Heart left ventricle (tissue), 16 donors: ENCODE results near the gene ANKRD28. TPM values are rescaled to one million over a fixed set of nuclear protein-coding genes. Genes with fewer than 3 reads are reported as not detected.
A peak's percentile ranks its signal among the peaks of the same experiment; 100 is the strongest.

Experiments used
- ATAC-seq, 4 donors: fragments of 200-7000 bp; cut with Tn5 transposase; one replicate each; pipeline ENCODE4 v1.9.1; 2020 to 2022; ENCODE audit warnings: moderate library complexity in 4 of 4, mild to moderate bottlenecking in 3 of 4, moderate number of reproducible peaks in 1 of 4
- DNase-seq, 5 donors: peaks; one replicate each; pipeline ENCODE4 v3.0.0-alpha.2; 2020
- H3K27ac ChIP-seq, 12 donors: fragments of 200-600 bp; sonication (generic) in 4 of 12; one replicate each; pipeline versions ENCODE4 v1.5.0 to v1.8.0; 2016 to 2022; ENCODE audit warnings: mild to moderate bottlenecking in 2 of 12
- H3K27me3 ChIP-seq, 9 donors: fragments of 200-600 bp; sonication (generic) in 2 of 9; one replicate each; pipeline versions ENCODE4 v1.5.1 to v1.8.0; 2016 to 2022; ENCODE audit warnings: mild to moderate bottlenecking in 3 of 9
- H3K36me3 ChIP-seq, 9 donors: fragments of 200-600 bp; sonication (generic) in 2 of 9; one replicate each; pipeline versions ENCODE4 v1.5.0 to v1.8.0; 2018 to 2022; ENCODE audit warnings: mild to moderate bottlenecking in 2 of 9
- H3K4me1 ChIP-seq, 12 donors: fragments of 200-600 bp; sonication (generic) in 4 of 12; one replicate each; pipeline versions ENCODE4 v1.5.0 to v1.8.0; 2016 to 2022; ENCODE audit warnings: mild to moderate bottlenecking in 3 of 12
- H3K4me3 ChIP-seq, 12 donors: fragments of 200-600 bp; sonication (generic) in 4 of 12; one replicate each; pipeline versions ENCODE4 v1.5.0 to v1.8.0; 2017 to 2022; ENCODE audit warnings: mild to moderate bottlenecking in 9 of 12, moderate library complexity in 4 of 12
- H3K9me3 ChIP-seq, 12 donors: fragments of 200-600 bp; sonication (generic) in 4 of 12; one replicate each; pipeline versions ENCODE4 v1.5.0 to v1.8.0; 2016 to 2022; ENCODE audit warnings: mild to moderate bottlenecking in 1 of 12
- CTCF ChIP-seq, 12 donors: fragments of 200-600 bp; sonication (generic) in 4 of 12; IDR thresholded peaks; one replicate each; pipeline versions ENCODE4 v1.5.0 to v1.8.0; 2018 to 2022; ENCODE audit warnings: antibody characterized with exemption in 12 of 12, mild to moderate bottlenecking in 5 of 12
- POLR2A ChIP-seq, 2 donors: fragments of 450-650 bp; IDR thresholded peaks; one replicate each; pipeline ENCODE4 v1.6.1; 2017; ENCODE audit warnings: antibody characterized with exemption in 2 of 2, mild to moderate bottlenecking in 2 of 2, moderate library complexity in 2 of 2
- WGBS, 4 donors: extraction: QIAGEN DNeasy Blood & Tissue Kit in 2 of 4; methylation state at CpG; one replicate each; pipeline versions ENCODE4 v1.1.5 to v1.1.7; 2013 to 2018; 5-methylcytosine and 5-hydroxymethylcytosine counted together
- intact Hi-C, 10 donors: fragments of 100-400 bp; cut with DNase I; formaldehyde crosslinking; loops; one replicate each; pipeline versions ENCODE4 v1.11.1 to v1.14.2; 2022
- polyA plus RNA-seq, 2 donors: library from polyadenylated mRNA; stranded (reverse); fragments of 200-250 nt; gene quantifications; one replicate each; pipeline ENCODE4 v1.2.3, GENCODE V29; 2013
- total RNA-seq, 9 donors: library from RNA; depleted of rRNA in 2 of 9; stranded (reverse); fragments of >200 nt in 2 of 9; fragmentation: NEBNext Ultra II Directional in 3 of 9; extraction: Animal tissue kit (Norgen Biotek cat#: 25700) in 3 of 9; gene quantifications; one replicate each; pipeline versions ENCODE4 v1.1.0 to v1.2.4, GENCODE V29; 2016 to 2023
- donor health status: ischemic (EF 13 %, LVEDD 7.1; RV severe dilation, severe dysfunction).
- donor health status: healthy with polysubstance abuse.
- donor health status: DM: no; HTN: yes; CAD: no.
- donor health status: DM: no; HTN: no; CAD: no.
- donor health status: ischemic (EF 25% LVEDD 6.9; RV normal size, moderate dysfunction).
- donor health status: ischemic (EF 25% LVEDD 5.7; RV mildly dilated, moderate dysfunction).
- donor health status: healthy.
- donor health status: DM: yes; HTN: yes; CAD: no.
- donor health status: ischemic (EF 35%, LVEDD 5.7; RV mildly dilated, moderate dysfunction).
- donor health status: nonischemic (EF 11% LVEDD 7.7; RV severe dilation, severe dysfunction).
- donor health status: DM: yes; HTN: yes; CAD: no.
- donor health status: PGD.
- donor health status: ischemic (EF 29% LVEDD 5.4; RV normal size, mild dysfunction).
- donor health status: nonischemic (EF 23%, LVEDD 6.1; RV moderate dilation, normal function).

The ANKRD28 gene
- total and polyA plus RNA-seq, 11 donors = 4.9 to 32.1 (median 24.3) TPM

- no peak for DNase-seq
- Histone ChIP-seq H3K9me3 (peaks cover 0 to 7% (median 0%) of the 10 kb centered on the region in 12 donors), H3K27me3 (no peaks in the 10 kb centered on the region), H3K4me1 (peaks cover 0 to 12% (median 0%) of the 10 kb centered on the region in 12 donors), H3K4me3 (no peak overlapping the region), H3K36me3 (no peaks in the 10 kb centered on the region), H3K27ac (no peak overlapping the region)
- 96 to 100% (median 99%) methylated on average over 1 of the region's 1 CpG for WGBS, 4 donors
- no peak for ATAC-seq
- TF ChIP-seq POLR2A (IDR thresholded peaks at IDR 0.05) = no peak
- no peak for TF ChIP-seq CTCF (IDR thresholded peaks at IDR 0.05)
- intact Hi-C loops = no loop called here
Observed at GRCh38 chr3:15787941-15788340, 9.8 kb downstream of the ANKRD28 start.

GRCh38 chr3:15787526-15787925 is 10.3 kb downstream of the ANKRD28 start:
- Histone ChIP-seq H3K27me3 (no peaks in the 10 kb centered on the region), H3K4me1 (peaks cover 0 to 12% (median under 1%) of the 10 kb centered on the region in 12 donors), H3K4me3 (no peak overlapping the region), H3K27ac (peak overlapping the region in 1 of 12 donors; percentile 14), H3K36me3 (no peaks in the 10 kb centered on the region), H3K9me3 (peaks cover 0 to 7% (median 0%) of the 10 kb centered on the region in 12 donors)
- WGBS, 4 donors = 96 to 100% (median 99%) methylated on average over 1 of the region's 1 CpG
- DNase-seq (no peak), ATAC-seq (no peak)
- intact Hi-C loops = no loop called here
- no peak for TF ChIP-seq POLR2A (IDR thresholded peaks at IDR 0.05)
- TF ChIP-seq CTCF (IDR thresholded peaks at IDR 0.05) = no peak

GRCh38 chr3:15783361-15783969 is 14.3 kb downstream of the ANKRD28 start:
- no peaks in the 10 kb centered on the region for H3K36me3 ChIP-seq
- DNase-seq = no peak
- H3K4me3 ChIP-seq = peak overlapping the region in 1 of 12 donors; percentile 23
- intact Hi-C loops = no loop called here
- no peaks in the 10 kb centered on the region for H3K9me3 ChIP-seq
- ATAC-seq = no peak
- WGBS, 4 donors = 81 to 86% (median 83%) methylated on average over 4 of the region's 4 CpGs
- H3K27me3 ChIP-seq = no peaks in the 10 kb centered on the region
- peaks cover 0 to 16% (median 8%) of the 10 kb centered on the region in 12 donors for H3K4me1 ChIP-seq
- H3K27ac ChIP-seq = no peak overlapping the region
- TF ChIP-seq POLR2A (IDR thresholded peaks at IDR 0.05) (no peak), CTCF (IDR thresholded peaks at IDR 0.05) (no peak)

GRCh38 chr3:15782429-15782828 is 15.3 kb downstream of the ANKRD28 start:
- no peaks in the 10 kb centered on the region for H3K9me3 ChIP-seq
- peak overlapping the region in 2 of 12 donors; percentile 3 to 23 for H3K4me3 ChIP-seq
- peaks cover 0 to 16% (median 8%) of the 10 kb centered on the region in 12 donors for H3K4me1 ChIP-seq
- no peaks in the 10 kb centered on the region for H3K27me3 ChIP-seq
- intact Hi-C loops = no loop called here
- 95 to 98% (median 95%) methylated on average over 2 of the region's 2 CpGs for WGBS, 4 donors
- H3K27ac ChIP-seq = no peak overlapping the region
- TF ChIP-seq CTCF (IDR thresholded peaks at IDR 0.05) = no peak
- TF ChIP-seq POLR2A (IDR thresholded peaks at IDR 0.05) = no peak
- no peaks in the 10 kb centered on the region for H3K36me3 ChIP-seq
- DNase-seq = no peak
- no peak for ATAC-seq
